ENCODE measurements around the gene NCK2.
"Not testable (repeated sequence)": the region's sequence is repeated elsewhere in the genome, so short reads cannot be mapped to it uniquely, and the experiment has no call there.

NCK2 gene

DNA sequence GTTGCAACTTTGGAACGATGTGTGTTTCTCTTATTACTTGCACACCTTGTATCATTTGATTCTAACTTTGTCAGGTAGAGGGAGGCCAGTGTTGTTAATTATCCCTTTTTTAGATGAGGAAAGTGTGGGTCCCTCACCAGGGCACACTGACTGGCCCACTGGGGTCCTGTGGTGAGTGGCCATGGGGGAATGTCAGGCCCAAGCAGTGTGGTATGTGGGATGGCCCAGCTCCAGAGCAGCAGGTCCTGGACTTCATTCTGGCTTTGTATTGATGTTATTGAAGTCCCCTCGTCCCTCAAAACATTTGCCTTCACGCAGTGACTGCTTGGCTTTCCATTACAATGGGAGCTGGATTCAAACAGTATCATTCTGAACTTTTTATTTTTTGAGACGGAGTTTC, 11.7 kb downstream of the NCK2 start:
- no peak for DNase-seq (ENCODE audit: low spot score)

DNA sequence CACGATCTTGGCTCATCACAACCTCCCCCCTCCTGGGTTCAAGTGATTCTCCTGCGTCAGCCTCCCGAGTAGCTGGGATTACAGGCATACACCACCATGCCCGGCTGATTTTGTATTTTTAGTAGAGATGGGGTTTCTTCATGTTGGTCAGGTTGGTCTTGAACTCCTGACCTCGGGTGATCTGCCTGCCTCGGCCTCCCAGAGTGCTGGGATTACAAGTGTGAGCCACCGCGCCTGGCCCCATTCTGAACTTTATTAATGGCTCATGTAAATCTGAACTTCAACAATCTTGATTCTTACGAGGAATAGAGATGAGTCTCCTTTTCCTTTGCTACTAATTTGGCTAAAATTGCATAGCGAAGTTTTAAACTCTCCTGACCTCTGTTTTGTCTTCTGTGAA, 12.2 kb downstream of the NCK2 start:
- not testable (repeated sequence) for DNase-seq (ENCODE audit: low spot score)

DNA sequence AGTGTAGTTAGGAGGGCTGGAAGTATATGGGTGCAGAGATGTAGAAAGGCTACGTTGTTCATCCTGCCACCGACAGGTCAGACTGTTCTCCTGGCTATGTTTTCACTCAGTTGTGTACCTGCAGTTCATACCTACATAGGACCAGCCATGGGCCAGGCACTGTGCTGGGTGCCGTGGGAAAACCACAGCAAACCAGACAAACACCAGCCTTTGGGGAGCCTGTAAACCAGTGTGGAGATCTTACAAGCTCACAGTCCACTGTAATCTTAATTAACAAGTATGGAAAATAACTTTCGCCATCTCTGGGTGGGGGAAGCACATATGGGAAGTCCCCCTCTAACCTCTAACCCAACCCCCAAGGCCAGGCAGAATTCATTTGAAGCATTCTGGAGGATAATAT, 12.7 kb downstream of the NCK2 start:
- no peak for DNase-seq (ENCODE audit: low spot score)

DNA sequence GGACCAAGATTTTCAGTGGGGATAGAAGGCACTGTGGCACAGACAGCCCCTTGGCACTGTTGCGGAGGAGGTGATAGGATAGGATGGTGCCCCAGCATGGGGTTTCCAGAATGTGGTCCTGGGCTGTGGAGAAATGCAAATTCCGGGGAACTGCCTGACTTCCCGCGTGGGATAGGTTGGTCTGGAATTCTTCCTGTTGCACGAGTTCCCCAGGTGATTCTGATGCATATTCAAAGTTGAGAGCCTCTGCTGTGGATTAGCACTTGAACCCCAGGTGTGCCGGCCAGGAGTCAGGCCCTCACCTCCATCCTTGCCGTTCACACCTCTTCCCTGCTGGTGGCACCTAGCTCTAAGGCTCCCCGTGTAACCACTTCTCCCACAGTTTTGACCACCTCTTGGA, 15.5 kb downstream of the NCK2 start:
- no peak for DNase-seq (ENCODE audit: low spot score)

DNA sequence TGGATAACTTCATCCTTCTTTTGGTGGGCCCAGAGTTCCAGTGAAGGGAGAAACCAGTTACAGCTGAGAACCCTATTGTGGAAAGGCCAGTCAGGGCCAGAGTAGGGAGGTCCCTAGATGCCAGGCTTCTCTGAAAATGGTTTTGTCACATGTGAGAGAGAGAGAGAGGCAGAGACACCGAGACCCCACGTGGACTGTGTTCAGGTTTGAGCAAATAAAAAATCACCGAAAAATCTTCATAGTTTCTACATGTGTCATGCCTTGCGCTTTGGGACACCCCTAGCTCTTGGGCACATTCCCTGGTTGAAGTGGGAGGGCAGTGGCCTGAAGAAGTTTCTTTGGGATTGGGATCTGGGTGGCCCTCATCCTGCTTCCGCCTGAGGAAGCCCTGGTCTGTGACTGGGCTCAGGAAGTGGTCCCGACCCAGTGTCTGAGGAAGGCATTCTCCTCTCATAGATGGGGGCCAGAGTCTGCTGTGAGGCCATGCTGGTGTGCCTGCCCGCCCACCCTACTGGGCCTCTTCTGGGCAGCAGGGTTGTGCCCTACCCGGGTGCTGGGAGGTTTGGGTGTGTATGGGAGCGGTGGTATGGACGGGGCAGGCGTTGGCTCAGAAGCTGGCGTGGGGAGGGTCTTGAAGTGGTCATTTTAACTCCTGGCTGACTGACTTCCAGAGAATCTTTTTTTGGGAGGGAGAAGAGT, 16.1 kb downstream of the NCK2 start:
- DNase-seq (ENCODE audit: low spot score): no peak

DNA sequence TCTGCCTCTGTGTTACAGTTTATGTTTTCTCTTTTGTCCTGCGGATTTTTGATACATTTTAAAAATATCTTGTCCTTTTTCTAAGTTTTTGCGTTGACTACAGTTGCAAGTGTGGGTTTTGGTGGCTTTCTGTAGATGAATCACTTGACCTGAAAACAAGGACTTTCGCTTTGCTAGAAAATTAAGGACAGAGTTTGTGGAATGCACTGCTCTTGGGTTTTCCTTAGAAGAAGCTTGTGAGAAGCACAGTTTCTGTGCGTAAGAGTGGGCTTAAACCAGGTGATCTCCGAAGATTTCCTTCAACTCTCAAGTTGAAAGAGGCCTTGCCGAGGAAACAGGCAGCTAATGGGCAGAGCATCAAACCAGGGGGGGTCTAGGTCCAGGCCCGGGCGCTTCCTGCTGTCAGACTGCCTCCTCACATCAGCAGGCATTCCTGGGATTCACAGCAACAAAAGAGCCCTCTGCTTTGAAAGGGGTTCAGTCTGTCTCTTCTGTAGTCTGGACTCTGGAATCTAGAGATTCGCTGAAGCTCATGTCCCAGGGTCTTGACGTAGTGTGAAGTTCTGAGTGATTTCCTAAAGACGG, 17.3 kb downstream of the NCK2 start:
- no peak for DNase-seq (ENCODE audit: low spot score)

DNA sequence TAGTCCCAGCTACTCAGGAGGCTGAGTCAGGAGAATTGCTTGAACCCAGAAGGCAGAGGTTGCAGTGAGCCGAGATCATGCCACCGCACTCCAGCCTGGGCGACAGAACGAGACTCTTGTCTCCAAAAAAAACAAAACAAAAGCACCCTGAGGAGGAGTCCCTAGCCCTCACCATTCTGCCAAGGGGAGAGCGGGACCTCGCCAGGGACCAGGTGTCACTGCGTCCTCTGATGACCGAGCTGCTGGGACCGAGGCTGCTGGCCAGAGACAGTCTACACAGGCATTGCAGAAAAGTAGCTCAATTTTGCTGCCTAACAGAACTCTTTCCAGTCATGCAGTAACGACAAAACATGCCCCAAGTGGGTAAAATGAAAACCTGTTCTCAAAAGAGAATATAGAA, 18.4 kb downstream of the NCK2 start:
- no peak for DNase-seq (ENCODE audit: low spot score)

DNA sequence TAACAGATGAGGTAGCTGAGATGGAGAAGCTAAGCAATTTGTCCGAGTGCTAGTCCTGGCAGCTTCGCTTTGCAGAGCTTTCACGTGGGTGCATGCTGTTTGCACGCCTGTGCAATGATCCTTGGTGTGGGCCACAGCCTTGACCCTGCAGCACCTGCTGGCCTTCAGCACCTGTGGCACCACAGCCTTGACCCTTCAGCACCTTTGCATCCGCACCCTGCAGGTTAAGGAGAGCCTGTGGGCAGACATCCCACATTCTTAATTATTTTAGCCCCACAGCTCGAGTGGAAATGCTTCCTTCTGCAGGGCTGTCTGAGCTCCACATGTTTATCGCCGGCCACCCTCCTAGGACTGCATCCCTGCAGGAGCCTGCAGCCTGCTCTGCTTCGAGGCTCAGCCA, 19.3 kb downstream of the NCK2 start:
- no peak for DNase-seq (ENCODE audit: low spot score)

DNA sequence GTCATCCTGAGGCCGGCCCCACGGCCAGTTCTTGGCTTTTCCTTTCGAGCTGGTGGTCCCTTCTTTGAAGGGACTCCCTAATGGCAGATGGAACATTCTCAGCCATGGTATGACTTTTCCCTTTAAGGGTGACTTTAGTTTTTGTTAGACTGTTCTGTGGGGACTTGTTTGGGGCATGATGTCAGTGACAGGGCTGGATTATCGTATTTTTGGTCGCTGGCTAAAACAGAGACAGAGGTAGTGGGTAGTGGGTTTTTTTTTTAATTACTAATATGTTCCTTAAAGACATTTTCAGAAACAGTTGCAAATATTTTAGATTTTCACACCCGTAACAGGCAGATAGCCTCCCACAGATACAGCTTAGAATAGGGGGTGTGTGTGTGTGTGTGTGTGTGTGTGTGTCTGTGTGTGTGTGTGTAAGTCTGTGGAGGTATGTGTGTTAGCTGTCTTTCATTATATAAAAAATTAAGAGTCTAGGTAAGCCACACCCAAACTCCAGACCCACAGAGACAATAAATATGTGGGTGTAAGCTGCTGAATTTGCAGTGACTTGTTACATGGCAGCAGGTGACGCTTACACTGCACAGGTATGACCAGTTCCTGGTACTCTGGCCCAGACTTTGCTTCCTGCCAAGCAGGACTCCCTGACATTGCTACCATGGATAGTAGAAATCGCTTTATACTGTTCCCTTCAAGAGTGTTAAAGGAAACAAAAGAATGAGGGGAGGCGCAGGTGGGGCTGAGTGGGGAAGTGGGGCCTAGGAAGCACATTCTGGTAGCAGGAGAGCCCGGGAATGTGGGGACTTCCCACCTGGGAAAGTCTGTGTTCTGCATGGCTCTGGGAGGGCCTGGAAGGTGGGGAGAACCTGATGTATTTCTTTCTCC, 20.9 kb downstream of the NCK2 start:
- DNase-seq (ENCODE audit: low spot score): no peak

DNA sequence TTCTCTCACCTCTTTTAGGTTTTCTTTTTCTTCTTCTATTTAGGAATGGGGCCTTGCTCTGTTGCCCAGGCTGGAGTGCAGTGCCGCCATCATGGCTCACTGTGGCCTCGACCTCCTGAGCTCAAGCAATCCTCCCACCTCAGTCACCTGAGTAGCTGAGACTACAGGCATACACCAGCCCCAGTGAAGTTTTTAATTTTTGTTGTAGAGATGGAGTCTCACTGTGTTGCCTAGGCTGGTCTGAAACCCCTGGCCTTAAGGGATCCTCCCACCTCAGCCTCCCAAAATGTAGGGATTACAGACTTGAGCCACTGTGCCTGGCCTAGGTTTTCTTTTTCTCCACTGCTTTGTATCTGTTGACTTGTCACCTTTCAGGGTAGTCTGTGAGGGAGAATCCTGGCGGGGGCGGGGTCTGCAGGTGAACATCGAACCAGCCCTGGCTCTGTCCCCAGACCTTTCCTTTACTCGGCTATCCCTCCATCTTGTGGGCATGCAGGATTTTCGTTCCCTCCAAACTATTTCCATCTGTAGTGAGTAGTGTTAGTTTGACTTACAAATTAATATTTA, 21.7 kb downstream of the NCK2 start:
- no peak for DNase-seq (ENCODE audit: low spot score)

DNA sequence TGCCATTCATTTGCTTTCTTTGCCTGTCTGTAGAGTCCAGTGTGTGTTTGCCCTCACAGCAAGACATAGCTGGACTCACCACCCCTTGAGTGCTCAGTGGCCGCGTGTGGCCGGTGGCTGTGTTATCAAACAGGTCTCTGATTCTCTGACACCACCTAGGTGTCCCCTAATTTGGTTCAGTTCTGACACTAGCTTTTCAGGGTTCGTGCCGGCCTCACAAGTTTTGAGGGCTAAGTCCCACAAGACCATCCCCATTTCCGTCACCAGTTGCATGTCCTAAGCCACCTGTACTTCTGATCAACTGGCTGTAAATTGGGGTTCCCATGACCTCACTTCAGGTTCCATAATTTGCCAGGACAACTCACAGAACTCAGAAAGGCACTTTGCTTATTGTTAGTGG, 23.5 kb downstream of the NCK2 start:
- DNase-seq (ENCODE audit: low spot score): no peak

DNA sequence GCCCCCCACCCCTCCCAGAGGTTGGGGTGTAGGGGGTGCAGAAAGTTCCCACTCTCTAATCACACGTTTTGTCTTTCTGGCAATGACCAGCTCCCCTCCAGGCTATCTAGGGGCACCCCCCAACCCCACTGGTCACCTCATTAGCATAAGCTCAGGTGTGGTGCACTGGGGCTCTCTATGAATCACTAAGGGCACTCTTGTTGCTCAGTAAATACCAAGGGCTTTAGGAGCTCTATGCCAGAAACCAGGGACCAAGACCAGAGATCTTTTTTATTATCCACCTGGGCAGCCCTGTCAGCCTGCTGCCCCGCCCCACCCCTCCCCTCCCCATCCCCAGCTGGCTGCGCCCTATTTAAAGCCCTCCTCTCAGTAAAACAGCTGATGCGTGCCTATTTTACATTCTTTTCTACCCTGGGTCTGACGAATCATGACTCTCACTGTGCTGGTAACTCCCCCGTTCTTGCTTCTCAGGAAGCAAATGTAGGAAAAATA, 24.3 kb downstream of the NCK2 start:
- no peak for DNase-seq (ENCODE audit: low spot score)

DNA sequence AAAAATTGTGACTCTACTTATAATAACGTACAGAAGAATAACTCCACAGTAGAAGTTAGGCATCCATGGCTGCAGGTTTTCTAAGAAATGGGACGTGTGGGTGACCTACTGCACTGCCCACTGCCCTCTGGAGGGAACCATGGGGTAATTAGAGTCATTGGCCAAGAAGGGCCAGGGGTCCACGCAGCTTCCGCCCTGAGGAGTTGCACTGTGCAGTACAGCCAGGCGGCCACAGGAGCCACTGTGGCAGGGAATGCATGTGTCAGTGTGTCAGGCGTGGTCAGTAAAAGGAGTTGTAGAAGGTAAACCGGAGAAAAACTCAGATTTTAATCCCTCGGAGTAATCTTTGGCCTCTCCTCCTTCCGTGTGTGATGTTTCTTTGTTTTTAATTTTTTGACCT, 24.8 kb downstream of the NCK2 start:
- DNase-seq (ENCODE audit: low spot score): no peak

DNA sequence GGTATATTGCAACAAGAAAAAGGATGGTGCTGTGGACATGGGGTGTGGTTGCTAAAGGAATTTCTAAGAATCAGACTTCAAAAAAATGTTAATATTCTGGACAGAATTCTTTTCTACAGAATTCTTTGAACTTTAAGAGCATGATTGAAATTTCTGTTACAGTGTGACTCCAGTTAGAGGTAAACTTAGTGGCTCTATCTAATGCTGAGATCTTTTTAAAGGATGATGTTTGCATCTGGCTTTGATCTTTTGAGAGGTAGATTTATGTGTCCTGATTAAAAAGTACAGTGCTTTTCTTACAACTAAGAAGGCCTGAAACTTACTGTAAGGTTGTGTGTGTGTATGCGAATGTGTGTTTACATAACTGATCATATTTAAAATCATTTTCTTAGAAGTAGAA, 25.4 kb downstream of the NCK2 start:
- DNase-seq (ENCODE audit: low spot score): no peak

DNA sequence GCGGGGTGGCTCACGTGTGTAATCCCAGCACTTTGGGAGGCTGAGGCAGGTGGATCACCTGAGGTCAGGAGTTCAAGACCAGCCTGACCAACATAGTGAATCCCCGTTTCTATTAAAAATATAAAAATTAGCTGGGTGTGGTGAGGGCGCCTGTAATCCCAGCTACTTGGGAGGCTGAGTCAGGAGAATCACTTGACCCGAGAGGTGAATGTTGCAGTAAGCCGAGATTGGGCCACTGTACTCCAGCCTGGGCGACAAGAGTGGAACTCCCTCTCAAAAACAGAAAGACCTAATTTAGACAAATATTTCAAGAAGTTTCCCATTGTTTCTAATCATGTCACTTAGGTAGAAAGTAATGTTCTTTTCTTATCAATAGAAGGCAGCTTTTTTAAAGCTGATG, 26.6 kb downstream of the NCK2 start:
- not testable (repeated sequence) for DNase-seq (ENCODE audit: low spot score)

DNA sequence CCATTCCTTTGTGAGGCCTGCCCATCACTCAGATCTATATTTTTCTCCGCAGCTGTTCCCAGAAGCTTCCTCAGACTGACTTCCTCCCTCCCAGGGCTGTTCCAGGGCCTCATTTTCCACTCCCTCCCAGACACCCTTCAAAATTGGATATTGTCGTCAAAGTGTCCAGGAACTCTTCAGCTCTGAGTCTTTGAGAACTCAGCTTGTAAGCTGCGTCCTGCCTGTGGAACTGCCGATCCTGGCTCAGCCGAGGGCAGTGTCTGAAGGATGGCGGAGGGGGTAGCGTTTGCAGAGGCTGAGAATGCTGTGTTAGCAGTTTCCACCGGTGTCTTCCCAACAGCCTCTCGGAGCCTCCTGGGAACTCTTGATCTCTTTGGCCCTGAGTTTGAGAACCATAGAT, 27.1 kb downstream of the NCK2 start:
- no peak for DNase-seq (ENCODE audit: low spot score)

DNA sequence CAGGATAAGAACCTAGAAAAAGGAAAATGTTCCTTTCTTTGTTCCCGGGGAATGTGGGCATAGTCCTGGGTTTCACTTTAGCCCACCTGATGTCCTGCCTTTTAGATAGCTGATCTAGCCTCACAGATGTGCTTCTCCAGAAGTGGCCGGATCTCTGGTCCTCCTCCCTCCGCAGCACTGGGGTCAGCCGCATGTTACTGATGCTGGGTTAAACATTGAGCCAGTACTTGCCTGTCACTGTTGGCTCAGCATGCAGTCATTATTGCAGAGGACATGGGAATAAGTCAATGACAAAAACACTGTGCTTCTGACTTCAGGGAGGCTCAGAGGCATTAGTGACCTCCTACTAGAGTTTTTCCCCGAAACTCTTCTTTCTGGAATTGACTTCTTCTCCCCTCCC, 27.6 kb downstream of the NCK2 start:
- DNase-seq (ENCODE audit: low spot score): no peak

DNA sequence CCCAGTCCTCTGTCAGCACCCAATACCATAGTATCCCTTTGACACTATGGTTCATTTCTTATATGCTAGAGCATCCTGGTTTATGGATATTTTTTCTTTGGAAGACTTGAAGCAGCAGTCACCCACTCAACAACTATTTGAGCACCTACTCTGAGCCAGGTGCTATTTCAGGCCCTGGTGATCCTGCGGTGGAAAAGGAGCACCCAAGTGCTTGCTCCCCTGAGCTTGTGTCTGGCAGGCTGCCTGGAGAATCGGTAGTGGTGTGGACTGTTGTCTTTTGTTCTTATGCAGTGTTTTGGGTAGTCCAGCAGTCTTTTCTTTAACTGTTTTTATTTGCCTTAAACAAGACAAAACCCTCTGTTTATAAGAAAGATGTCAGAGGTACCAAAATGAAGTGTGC, 28.9 kb downstream of the NCK2 start:
- DNase-seq (ENCODE audit: low spot score): no peak

DNA sequence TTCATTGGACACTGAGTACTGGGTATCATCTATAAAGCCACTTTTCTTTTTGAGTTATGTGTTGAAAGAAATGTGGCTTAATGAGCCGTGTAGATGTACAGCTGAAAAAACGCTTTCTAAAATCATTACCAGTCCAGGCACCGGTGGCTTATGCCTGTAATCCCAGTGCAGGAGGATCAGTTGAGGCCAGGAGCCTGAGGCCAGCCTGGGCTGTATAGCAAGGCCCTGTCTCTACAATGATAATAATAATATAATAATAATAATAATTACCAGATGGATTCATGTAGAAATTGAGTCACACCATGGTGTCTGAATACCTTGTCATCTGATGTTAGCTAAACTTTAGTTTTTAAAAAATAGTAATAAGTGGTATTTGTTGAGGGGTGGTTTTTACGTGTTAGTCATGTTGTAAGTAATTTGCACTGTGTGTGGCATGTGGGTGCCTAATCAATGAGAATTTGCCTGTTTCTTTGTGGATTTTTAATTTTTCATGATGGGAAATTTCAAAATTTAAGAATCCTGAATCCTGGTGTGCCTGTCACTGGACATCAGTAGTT, 30.1 kb downstream of the NCK2 start:
- DNase-seq (ENCODE audit: low spot score): no peak

DNA sequence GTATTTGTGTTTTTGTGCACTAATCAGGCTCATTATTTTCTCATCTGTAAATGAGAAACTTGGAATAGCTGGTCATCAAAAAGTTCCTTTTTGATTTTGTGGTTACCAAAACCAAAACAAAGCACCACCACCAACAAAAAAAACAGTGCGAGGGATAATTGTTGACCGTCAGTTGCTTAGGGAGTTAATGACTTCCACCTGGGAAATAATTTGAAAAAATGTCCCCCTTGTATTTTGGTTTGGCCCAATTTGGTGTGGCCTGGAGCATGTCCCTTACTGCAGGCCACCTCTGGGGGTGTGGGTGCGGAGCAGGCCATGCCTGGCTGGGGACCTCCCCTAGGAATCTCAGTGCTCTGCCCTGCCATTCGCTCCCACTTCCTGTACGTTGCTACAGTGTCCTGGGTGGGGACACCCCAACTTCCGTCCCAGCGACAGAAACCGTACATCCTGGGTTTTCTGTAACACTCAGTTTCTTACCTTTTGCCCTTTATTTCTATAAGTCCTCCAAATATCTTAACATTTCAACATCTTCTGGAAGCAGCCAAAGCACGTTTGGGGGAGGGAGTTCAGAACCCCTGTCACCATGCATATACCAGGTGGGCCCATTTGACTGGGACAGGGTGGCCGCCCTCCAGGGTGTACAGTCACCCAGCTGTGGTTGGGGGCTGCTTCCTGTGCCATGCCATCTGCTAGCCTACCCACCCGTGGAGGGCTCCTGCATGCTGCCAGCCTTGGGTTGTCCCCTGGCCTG, 31.3 kb downstream of the NCK2 start:
- DNase-seq (ENCODE audit: low spot score): no peak

DNA sequence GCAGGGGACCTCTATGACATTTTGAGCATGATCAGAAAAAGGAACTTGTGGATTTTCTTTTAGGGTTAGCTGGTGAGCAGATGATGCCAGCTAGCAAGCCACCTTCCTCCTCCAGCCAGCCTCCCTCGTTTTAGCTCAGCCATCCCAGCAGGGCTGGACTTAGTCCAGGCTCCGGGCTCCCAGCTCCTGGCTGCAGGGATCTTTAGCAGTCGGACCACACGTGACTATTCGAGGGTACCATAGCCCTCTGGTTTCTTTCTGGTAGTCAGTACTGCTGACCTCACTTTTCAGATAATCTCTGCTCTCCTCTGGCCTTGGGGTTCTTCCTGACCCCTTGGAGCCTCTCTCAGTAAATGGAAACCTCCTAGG, 31.8 kb downstream of the NCK2 start:
- no peak for DNase-seq (ENCODE audit: low spot score)

DNA sequence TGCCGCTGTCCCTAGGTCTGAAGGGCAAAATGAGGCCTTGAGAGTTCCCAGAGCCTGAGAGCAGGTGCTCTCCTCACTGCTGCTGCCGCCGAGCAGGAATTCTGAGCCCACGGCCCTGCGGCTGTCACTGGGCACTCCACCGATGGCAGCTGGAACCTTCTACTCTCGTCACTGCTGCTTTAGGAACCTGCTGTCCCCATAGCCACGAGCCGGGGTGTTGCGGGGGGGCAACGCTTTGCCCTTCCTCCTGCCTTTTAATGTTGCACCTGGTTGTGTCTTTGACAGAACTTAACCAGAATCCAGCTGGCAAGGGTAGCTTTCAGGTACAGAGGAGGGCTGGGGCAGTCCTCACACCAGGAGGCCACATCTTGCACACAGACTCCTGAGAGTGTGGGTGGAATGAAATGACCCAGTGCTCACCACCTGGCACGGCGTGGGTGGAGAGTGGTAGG, 32.3 kb downstream of the NCK2 start:
- DNase-seq (ENCODE audit: low spot score): no peak
